GM19043 (cell line): Measurements from ENCODE around the gene BABAM2.

Experiments
- ATAC-seq: cut with Tn5 transposase; IDR thresholded peaks from one replicate; pipeline ENCODE4 v1.9.1; 2021; ENCODE audit warnings: low read depth; ENCODE audit not compliant: unreplicated experiment

Gene BABAM2

DNA sequence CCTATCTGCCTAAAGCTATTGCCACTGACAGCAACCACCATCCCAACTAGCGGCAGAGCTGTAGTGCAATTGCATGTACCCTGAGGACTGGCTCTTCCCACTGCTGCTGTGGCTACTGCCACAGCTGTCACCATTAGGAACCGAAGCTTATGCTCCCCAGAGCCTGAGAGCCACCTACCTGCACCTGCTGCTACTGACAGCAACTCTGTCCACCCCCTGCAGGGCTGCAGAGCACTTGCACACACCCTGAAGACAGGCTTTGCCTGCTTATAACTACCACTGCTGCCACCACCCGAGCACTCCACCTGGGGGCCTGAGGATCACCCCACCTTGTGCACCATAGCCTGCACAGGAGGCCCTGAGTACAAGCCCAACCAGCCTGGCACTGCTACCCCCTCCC is 284.5 kb downstream of the BABAM2 start:
- no peak for ATAC-seq

DNA sequence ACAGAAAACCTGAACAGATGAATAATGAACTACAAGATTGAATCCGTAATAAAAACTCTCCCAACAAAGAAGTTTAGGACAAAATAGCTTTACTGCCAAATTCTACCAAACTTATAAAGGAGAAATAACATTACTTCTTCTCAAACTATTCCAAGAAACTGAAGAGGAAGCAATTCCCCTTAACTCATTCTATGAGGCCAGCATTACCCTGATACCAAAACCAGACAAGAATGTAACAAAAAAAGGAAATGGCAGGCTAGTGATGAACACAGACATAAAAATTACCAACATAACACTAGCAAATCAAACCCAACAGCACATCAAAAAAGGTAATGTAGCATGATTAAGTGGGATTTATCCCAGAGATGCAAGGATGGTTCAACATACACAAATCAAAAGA is 288.4 kb downstream of the BABAM2 start:
- no peak for ATAC-seq

DNA sequence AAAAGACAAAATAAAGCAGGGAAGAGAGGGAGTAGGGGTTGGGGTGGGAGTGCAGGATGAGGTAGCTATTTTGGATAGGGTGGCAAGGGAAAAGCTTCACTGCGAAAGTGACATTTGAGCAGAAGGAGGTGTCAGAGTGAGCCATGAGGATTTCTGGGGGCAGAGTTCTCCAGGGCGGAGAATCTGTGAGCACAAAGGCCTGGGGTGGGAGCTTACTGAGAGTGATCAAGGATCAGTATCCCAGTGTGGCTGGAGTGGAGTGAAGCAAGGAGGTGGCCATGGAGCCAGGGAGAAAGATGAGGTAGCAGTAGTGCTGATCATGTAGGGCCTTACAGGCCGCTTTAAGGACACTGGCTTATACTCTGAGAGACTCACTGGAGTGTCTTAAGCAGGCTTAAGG is 291.3 kb downstream of the BABAM2 start:
- ATAC-seq, result no peak

DNA sequence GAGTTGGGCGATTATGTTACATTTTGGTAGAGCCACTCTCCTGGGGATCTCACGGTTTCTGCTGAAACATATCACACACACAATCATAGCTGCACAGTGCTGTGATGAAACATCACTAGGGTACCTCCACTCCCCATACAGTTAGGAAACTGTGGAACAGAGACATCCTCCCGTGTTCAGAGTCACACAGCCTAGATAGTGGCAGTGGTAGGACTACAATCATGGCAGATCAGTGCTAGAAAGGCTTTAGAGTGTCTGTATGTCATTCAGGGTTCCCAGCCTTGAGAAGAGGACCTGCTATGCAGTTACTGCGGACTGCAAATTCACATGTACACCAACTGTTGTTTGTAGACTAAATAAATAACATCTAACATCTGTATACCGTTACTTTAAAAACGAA is 291.8 kb downstream of the BABAM2 start:
- ATAC-seq, result no peak

DNA sequence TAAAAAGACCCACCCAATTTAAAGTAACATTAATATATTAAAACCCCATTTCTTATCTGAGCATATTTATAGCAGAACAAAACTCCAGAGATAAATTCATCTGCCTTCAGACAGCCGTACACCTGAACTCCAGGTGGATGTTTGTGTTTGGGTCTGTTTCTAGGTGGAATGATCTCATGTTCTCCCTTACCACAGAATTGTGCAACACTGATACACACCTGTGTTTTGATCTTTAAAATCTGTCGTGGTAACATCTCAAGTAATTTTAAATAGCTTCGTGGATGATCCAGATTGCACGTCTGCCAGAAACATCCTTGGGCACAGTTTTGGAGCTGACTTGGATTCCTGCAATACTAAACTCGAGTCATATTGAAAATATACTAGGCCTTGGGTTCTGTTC is 294.6 kb downstream of the BABAM2 start:
- ATAC-seq, result no peak

DNA sequence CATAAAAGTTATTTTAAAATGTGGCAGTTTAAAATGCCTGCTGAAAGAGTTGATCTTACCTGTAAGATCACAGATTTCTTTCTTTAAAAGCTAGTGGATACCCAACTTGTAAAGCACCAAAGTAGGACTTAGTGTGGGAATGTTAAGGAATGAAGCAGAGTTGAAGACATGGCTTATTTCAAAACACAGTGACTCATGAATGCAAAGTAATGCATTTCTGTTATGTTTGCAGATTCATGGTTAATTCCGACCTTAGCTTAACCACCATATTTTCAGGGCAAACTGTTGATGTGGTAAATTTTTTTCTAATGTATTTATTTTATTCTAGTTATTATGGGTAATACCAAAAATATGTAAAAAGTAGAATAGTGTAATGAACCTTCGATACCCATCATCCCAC is 295.4 kb downstream of the BABAM2 start:
- ATAC-seq, result no peak

DNA sequence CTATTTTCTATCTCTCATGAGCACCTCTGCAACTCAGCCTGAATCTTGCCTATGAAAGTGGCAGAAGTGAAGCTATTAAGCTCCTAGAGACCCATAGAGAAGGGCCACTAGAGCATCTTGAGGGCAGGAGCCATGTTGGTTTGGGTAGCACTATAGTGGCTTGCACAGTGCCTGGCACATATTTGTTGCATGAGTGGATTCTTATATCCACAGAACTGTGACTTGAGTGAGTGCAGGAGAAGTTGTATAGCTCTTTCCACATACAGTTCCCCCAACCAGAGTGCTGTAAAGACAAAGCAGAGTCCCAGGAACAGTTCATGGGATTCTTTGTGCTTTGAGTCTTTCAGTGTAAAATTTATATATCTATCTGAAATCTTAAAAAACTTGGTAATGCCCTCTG is 296.7 kb downstream of the BABAM2 start:
- ATAC-seq, result no peak

DNA sequence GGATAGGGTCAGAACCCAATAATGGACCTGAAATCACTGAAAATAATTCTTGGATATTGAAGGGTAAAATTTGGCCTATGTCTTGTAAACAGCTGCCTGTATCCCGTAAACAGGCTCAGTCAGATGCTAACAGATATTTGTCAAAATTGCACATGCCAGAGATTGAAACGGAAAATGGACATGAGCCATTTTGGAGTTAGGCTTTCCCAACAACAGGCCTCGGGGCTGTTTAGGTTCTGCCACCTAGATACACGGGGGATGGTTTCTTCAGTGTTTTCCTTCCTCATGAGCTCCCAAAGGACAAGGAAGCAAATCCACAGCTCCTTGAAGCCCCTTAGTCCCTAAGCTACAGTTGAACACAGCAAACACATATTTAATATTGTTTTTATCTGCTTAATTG is 297.9 kb downstream of the BABAM2 start:
- no peak for ATAC-seq

DNA sequence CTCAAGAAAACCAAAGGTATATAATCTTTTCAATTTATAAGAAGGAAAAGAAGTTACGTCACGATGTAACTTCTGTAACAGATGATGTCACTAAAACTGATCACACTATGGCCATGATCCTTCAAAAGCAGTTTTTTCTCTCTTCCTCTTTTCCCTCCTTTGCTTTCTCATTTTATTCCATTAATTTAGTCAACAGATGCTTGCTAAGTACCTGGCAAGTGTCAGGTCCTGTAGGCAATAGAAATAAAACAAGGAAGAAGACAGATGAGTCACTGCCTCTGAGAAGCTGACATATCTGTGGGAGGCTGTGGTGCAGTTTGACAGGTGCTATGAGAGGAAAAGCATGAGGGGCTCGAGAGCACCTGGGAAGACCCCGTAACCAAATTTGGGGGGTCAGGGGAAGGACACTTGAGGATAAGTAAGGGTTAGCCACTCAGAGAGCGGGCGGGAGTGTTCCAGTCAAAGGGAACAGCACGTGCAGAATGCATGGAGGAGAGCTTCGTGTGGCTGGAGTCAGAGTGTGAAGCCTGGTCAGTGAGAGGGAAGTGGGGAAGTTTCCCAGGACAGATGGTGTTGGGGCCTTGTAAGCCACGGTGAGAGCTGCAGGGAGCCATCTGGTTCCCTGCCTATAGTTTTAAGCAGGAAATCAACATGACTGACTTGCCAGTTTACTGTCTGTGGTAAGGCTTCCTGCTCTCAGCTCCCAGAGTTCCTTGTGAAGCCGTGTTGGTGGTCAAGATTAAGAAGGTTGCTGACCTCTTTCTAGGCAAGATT is 303.3 kb downstream of the BABAM2 start:
- ATAC-seq, result no peak

DNA sequence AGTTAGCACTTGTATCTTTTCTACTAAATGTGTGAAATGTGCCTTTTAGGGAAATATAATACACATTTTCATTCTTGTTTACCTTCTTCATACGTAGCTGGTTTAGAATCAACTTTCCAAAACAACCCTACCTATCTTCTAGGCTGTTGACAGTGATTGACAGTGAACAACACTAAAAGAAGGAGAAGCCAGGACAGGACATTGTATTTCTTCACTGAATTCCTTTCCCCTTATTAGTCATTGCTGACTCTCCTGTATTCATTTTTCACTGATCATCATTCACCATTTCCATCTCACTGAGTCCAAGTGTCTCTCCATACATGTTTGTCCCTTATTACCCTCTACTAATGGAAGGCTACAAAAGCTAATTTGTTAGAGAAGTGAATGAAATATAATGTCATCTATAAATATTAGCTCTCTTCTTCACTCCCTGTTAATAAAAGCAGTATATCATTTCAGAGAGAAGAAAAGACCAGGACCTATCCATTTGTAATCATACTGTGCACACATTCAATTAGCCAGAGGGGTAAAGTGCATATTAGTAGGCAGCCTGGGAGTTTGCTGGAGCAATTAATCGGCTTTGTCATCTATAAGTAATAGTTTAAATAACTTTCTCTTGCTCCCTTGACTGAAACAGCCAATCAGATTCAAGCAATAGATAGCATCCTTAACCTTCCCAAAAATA is 309.6 kb downstream of the BABAM2 start:
- no peak for ATAC-seq

DNA sequence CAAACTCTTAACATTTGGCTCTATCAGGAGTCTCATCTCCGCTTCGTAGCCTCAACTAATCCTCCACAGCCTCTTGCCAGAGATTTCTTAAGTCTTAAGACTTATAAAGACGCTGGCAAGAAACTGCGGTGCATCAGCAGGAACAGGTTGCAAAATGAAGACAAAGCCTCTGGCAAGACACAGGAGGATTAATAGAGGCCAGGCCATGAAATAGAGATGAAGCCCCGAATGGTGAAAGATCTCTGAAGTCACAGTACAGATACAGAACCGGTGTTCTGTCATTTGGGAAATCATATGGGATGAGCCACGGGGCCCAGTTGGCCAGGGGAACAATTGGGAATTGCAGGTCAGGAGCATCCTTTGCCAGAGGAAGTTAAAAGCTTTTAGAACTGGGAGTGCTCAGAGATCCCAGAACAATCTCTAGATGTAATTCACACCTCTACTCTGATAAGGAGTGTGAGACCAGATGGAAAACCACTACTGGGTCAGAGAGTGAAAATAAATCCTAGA is 311.2 kb downstream of the BABAM2 start:
- no peak for ATAC-seq

DNA sequence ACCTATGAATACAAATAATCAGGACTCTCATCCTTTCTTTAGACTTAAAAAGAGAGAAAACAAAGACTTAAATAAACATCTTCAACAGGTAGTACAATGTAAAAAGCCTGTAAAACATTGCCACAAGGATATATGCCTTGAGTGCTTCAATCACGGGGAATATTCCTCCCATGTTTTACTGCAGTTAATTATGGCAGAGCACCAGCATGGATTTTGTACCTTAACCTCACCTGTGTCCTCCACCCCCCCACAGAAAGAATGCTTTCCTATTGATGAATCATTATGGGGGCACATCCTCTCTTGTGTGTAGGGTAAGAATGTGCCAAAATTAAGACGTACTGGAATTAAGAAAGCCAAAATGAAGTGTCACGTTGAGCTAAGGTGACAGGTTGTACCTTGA is 312.2 kb downstream of the BABAM2 start:
- ATAC-seq, result no peak

DNA sequence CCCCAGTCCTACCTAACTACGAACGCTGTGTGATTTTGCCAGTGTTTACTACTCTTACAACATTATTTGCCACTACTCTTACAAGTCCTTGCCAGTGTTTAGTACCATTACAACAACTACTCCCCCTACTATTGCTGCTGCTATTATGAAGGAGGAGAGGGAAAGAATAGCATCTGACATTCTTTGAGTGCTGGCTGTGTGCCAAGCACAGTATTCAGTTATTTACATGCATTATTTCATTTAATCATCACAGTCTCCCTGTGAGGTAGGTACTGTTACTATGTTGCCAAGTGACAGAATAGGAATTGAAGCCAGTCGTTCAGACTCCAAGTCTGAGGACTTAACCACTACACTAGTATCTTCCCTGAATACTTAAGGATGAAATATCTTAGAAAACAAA is 316.2 kb downstream of the BABAM2 start:
- no peak for ATAC-seq

DNA sequence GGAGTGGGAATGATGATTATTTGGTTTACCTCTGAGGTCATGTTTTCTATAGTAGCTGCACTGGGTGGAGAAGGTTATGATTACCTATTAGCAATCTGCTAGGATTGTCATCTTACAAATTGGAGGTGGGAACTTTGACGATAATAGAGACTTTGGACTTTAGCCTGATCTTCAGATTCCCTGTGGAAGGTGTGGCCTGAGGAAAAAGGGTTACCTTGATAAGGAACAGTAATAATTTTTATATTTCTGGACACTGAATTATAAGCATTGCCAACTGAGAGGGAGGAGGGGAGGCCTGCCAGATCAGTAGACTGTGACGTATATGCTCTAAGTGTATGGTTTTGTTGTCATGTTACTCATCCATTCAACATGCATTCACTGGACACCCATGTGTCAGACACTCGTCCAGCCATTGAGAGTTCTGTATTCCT is 318.7 kb downstream of the BABAM2 start:
- no peak for ATAC-seq

DNA sequence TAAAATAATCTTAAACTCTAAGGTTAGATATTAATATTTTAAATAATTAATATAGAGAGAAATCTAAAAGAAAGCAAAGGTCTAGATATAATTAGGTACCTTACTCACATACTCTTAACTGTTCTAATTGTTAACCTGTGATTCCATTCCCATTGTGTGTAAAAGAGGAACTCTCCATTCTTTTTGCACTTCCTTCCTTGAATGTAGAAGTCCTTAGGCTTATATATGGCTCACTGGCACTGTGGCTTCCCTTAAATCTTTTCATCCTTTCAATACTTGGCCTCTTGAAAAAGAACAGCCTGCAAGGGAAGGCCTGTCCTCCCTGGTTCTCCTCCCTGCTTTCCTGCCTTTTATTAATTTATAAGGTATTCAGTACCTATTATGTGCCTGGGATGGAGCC is 319.3 kb downstream of the BABAM2 start:
- ATAC-seq, result no peak

DNA sequence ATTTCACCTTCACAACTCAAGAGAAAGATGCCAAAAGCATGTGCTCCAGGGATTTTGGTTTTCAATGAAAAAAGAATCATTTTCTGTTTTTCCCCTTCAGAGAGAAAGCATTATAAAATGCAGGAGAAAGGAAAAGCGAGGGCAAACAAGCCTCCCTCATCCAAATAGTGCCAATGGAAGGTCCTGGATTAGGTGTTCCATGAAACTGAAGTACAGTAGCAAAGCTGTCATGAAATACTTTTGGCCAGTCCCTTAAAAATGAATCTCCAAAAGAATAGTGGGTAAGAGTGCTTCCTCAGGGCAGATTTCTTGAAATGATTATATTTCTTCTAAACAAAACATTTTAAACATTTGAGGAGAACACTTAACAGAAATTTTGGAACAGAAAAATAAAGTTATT is 320.0 kb downstream of the BABAM2 start:
- ATAC-seq, result no peak

DNA sequence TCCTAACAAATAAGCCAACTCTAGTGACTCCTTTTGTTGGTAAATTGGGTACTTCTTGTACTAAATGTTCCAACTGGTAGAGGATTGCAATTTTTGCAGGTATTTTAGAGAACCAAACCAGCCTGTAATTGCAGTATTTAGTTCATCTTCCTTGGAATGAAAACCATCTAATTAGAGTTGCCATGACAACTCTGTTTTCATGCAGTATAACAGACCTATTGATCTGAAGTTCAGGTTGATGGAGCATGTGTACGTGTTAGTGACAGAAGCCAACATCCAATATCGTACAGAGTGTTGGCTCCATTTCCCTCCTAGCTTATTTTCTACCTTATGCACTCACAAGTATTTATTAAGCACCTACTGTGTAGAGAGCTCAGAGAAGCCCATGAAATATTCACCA is 325.8 kb downstream of the BABAM2 start:
- ATAC-seq, result no peak

DNA sequence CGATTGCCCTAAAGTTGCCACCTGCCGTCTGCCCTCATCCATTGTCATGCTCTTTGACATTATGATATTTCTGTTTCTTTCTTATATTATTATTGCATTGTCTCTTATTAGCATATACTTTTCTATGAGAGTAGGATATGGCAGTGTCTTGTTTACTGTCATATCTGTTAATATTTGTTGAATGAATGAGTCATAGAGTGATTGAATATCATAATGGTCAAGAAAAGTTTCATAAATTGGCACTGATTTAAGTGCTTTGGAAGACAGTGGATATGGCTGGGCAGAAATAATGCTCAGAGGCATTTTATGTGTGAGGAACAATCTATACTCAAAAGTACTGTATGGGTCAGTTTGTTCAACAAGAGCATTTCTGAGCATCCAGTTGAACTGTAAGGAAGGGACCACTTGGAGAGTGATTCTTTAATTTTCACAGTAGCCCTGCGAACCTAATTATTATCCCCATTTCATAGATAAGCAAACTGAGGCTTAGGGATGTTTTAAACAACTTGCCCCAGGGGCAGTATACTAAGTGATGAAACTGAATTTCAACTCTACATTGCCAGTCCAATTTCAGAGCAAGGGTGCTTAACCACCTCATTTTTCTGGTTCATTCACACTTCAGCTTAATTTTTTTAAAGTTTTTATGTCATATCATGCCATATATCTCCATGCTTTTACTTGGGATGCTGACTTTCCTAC is 326.7 kb downstream of the BABAM2 start:
- no peak for ATAC-seq

DNA sequence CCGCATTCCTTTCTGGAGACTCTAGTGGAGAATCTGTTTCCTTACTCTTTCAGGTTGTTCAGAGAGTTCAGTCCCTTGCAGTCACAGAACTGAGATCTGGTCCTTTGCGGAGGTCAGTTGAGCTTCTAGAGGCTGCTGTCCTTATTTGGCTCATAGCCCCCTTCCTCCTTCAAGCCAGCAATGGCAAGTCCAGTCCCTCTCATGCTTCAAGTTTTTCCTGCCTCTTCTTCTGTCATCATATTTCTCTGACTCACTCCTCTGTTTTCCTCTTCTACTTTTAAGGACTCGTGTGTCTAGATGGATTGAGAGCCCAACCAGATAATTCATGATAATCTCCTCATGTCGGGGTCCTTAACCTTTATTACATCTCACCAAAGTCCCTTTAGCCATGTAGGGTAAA is 328.6 kb downstream of the BABAM2 start:
- no peak for ATAC-seq

DNA sequence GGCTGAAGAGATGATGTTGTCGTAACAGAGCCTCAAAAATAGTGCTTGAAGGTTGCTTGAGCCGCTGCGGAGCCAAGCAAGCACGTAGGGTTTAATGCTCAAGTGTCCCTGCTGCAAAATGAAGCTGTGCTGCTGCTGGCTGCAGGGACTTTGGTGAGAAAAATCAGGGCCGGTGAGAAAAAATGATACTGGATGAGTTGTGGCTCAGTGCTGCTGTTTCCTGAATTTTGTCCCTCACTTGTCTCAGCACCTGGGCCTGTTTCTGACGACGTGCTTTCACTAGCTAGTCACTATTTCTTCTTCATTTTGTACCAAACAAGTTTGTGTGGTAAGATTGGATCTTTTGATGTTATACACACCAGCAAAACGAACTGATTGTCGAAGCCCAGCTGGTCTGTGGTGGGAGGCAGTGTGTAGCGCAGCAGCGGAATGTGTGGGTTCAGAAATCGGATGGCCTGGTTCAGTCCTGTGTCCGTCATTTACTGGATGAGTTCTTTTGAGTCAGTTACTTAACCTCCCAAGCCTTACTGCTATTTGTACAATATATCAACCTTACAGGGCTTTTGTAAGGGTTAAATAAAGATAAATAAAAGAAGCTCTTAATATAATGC is 329.3 kb downstream of the BABAM2 start:
- no peak for ATAC-seq
